ENCODE results near the gene PPP2R3B.
"Not testable (repeated sequence)": the region's sequence is repeated elsewhere in the genome, so short reads cannot be mapped to it uniquely, and the experiment has no call there.

PPP2R3B gene

DNA sequence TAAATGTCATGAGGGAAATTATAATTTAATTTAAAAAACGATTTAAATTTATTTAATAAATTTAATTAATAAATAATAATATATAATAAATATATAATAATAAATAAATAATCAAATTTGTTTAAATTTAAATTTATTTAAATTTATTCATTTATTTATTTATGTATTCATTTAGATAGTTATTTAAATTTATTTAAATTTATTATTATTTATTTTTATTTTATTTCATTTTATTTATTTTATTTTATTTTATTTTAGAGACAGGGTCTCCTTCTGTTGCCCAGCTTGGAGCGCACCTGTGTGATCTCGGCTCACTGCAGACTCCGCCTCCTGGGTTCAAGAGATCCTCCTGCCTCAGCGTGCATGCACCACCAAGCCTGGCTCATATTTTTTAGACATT is 18.4 kb upstream of the PPP2R3B start:
- DNase-seq (ENCODE audit: low read depth): no peak

GRCh38 chrX:404656-405055 is 17.9 kb upstream of the PPP2R3B start:
- DNase-seq (ENCODE audit: low read depth): no peak

DNA sequence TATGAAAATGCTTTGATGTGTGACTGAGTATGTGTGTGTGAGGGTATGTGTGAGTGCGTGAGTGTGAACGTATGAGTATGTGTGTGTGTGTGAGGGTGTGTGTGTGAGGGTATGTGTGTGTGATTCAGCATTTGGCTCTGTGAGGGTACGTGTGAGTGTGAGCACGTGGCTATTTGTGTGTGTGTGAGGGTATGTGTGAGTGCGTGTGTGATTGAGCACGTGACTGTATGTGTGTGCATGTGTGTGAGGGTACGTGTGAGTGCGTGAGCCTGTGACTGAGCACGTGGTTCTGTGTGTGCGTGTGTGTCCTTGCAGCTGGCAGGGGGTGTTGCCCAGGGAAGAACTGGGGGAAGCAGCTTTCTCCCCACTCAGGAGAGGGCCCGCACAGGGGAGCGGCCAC is 16.1 kb upstream of the PPP2R3B start:
- no peak for DNase-seq (ENCODE audit: low read depth)

DNA sequence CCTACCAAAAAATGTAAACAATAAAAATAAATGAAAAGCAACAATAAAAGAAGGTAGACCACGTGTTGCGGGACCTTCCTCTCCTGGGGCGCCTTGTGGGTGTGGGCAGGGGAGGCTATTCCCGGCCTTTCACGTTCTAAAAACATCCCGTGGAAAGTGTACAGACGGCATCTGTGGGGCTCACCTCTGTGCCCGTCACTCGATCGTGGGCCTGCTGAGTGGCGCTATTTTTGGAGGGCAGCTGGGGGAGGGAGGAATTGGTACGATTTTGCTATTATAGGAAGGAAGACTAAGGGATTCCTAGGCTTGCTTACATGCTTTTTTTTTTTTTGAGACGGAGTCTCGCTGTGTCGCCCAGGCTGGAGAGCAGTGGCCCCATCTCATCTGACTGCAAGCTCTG is 13.6 kb upstream of the PPP2R3B start:
- DNase-seq (ENCODE audit: low read depth): no peak

- no peak for DNase-seq (ENCODE audit: low read depth)
Measured at GRCh38 chrX:397575-397974, 10.9 kb upstream of the PPP2R3B start.

- no peak for DNase-seq (ENCODE audit: low read depth)
Measured at GRCh38 chrX:394830-395229, 8.1 kb upstream of the PPP2R3B start.

DNA sequence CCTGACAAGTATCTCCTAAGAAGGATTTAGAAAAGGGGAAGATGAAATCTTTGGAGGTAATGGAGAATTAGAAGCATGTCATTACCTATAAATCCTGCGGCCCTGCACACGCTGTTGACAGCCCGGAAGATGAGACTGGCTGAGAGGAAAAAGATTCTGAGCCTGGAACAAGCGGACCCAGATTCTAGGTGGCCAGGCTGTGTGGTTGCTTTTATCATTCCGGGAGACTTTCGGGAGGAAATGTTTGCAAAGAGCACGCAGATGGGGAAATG is 5.8 kb upstream of the PPP2R3B start:
- no peak for DNase-seq (ENCODE audit: low read depth)

- DNase-seq (ENCODE audit: low read depth): no peak
Measured at GRCh38 chrX:391717-392574, 5.2 kb upstream of the PPP2R3B start.

GRCh38 chrX:390459-390858 is 3.8 kb upstream of the PPP2R3B start:
- DNase-seq (ENCODE audit: low read depth): no peak

DNA sequence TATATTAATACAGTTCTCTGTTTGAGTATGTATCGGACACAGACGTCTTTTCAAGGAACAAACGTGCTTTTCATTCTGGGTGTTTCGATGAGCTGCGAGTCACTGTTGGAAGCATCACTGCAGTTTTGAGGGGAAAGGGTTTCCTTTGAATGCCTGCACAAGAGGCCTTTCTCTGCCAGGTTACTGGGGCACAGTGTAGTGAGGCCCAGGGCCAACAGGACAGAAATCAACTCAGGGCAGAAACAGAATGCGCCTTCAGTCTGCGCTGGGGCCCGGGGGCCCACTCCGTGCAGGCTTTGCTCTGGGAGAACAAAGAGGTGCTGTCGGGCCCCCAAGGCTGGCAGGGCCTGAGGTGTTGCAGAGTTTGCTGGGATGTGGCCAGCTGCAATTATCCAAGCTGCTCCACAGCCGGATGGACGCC is 2.3 kb upstream of the PPP2R3B start:
- no peak for DNase-seq (ENCODE audit: low read depth)

- DNase-seq (ENCODE audit: low read depth): no peak
Measured at GRCh38 chrX:387729-388128, 1.0 kb upstream of the PPP2R3B start.

DNA sequence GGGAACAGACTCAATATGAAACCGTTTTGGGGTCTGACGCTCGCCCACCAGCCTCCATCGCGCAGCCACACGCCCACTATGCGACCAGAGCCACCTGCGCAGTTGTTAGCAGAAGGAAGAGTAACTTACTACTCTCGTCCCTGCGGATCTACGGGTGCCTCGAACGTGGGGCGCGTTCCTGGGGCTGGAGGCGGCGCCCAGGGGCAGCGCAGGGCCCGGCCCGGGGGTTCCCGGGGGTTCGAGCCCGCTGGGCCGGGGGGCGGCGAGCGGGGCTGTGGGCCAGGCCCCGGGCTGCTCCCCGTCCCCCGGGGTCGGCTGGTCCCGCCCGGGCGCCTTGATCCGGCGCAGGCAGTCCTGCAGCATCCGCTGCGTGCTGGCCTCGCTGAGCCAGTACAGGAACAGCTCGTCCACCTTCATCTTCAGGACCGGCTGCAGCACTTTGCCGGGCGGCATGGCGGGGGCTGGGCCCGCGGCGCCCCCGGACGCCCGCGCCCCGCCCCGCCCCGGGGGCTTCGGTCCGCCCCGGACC is 404 bp downstream of the PPP2R3B start:
- DNase-seq (ENCODE audit: low read depth): no peak

- DNase-seq (ENCODE audit: low read depth): not testable (repeated sequence)
Measured at GRCh38 chrX:385736-386135, 971 bp downstream of the PPP2R3B start.

DNA sequence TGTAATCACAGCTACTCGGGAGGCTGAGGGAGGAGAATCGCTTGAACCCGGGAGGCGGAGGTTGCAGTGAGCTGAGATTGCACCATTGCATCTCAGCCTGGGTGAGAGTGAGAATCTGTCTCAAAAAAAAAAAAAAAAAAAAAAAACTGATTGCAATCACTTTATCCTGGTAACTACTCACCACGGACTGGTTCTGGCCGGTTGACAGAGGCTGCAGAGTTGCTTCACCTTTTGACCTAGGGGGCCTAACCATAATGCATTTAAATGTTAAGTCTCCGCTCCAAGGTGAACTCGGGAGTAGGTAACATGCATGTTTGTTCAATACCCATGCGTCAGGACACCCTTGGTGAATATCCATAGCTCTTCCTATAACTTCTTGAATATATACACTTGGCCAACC is 1.8 kb downstream of the PPP2R3B start:
- no peak for DNase-seq (ENCODE audit: low read depth)

DNA sequence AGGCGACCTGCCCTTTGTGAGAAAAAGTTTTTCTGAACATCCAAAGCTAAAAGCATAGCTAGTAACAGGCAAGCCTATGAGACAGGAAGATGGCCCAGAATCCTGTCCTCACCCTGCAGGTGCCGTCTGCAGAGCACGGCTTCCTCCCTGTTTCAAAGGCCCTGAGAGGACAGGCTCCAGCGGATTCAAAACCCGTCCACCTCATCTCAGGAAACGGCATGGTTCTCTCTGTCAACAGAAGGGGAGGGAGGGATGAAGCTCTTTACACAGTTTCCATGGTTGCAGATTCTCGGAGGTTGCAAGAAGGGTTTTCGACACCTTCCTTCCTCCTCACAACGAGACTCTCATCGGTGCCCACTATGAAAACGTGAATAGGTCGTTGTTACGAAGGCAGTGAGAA is 8.3 kb downstream of the PPP2R3B start:
- no peak for DNase-seq (ENCODE audit: low read depth)

- DNase-seq (ENCODE audit: low read depth): not testable (repeated sequence)
Measured at GRCh38 chrX:376206-376605, 10.5 kb downstream of the PPP2R3B start.

DNA sequence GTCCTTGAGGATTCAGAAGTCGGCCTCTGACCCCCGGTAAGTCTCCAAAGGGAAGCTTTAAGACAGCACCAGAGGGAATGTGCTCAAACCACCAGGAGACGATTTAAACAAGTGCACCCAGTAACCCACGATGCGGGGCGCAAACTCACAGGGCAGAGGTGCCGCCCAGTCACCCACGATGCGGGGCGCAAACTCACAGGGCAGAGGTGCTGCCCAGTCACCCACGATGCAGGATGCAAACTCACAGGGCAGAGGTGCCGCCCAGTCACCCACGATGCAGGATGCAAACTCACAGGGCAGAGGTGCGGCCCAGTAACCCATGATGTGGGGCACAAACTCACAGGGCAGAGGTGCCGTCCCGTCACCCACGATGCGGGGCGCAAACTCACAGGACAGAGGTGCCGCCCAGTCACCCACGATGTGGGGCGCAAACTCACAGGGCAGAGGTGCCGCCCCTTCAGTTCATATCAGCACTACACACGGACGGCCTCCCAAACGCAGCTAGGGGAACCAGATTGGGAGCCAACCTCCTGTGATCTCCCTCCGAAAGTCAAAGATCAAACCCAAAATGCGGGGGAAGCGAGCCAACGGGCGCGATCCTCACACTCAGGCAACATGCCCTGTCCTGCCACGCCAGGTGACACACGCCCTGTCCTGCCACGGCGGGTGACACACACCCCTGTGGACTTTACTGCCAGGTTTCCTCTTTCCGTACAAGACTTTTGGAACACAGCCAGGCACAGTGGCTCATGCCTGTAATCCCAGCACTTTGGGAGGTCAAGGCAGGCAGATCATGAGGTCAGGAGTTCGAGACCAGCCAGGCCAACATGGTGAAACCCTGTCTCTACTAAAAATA is 11.3 kb downstream of the PPP2R3B start:
- DNase-seq (ENCODE audit: low read depth): no peak

DNA sequence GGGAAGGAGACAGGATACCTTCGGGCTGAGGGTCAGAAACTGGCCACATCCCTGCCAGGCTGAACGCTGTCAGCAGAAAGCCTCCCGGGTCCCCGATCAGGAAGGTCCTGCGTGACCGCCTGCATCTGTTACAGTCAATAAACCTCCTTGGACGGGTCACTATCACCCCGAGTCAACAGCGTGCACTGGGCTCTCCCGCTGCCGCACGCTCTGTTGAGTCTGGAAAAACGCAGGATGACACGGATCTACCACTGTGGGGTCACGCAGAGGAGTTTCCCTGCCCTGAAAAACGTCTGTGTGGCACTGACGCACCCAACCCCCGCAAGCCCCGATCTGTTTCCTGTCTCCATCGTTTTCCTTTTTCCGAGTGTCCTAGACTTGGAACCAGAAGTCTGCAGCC is 12.1 kb downstream of the PPP2R3B start:
- no peak for DNase-seq (ENCODE audit: low read depth)

DNA sequence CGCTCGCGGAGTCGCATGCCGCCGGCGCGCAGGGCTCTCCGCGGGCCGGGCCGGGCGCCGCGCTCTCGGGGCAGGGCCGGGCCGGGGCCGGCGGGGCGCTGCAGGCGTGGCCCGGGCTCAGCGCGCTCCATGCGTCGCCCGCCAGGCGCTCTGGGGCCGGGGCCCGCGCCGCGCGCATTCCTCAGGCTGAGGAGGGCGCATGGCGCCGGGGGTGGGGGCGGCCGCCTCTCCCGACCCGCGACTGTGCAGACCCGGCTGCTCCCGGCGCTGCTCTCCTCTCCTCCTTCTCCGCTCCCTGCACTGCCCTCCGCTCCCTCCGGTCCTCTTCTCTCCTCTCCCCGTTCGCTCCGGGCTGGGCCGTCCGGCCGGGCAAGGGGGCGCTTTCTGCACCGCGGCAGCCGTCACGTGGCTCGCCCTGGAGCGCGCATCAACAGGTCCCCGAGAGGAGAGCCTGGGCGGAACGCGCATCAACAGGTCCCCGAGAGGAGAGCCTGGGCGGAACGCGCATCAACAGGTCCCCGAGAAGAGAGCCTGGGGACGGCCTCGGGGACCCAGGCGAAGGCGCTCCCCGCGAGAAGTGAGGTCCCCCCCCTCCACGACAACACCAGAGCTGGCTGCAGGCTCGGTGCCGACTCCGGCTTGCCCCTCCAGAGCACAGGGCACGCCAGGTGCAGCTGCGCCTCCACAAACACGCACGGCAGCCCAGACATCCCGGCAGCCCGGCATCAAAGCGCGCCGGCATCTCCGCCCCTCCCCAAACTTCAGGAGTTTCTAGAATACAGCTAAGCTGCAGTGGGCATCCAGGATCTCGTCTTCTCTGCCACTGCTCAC is 12.9 kb downstream of the PPP2R3B start:
- DNase-seq (ENCODE audit: low read depth): no peak

DNA sequence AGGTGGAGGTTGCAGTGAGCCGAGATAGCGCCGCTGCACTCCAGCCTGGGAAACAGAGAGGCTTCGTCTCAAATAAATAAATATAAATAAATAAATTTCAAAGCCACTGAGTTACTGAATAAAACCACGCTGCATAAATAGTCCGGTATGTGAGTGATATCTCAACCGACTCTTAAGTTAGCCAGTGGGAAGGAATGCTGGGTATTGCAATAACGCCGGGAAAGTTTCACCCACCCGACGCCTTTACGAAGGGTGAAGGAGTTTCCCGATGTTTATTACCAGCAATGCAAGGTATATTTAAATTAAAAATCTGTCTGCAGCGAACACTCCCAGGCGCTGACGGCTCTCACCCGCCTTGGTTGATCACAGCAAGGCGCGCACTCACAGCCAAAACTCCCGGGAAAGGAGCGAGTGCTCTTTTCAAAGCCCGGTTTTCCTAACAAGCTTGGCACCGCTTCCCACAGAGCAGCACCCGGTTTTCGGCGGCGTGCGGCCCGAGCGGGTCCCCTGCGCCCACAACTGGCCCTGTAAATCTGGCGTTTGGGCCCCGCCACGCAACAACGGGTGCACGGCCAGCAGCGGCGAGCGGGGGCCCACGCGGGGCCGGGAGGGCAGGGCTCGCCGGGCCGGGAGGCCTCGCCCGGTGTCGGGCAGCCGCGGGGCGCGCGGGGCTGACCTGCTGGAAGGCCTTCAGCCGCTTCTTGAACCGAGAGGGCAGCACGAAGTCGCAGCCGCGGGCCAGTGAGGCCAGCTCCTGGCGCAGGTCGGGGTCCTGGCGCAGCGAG is 13.7 kb downstream of the PPP2R3B start:
- no peak for DNase-seq (ENCODE audit: low read depth)

DNA sequence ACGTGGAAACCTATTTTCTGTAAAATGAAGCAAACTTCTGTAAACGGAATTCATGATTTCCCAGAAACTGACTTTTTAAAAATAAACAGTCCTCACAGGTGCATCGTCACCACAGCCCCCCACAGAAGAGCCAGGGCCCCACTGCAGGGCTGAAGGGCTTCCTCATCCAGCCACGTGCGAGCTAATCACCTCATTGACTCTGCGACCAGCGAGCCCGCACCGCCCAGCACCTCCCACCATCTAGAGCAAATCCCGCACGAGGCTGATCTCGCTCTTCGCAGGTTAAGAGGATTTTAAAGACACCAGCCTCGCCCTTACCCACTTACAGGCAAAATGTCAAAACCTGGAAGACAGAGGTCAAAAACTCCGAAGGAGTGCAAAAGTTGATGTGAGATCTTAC is 14.8 kb downstream of the PPP2R3B start:
- no peak for DNase-seq (ENCODE audit: low read depth)

All from T follicular helper cell (primary cell).